ENCODE measurements around the gene SYNE1. TPM values are rescaled to one million over a fixed set of nuclear protein-coding genes. Genes with fewer than 3 reads are reported as not detected.

The SYNE1 gene
- total and polyA plus RNA-seq, 7 donors: 6.0 to 74.6 (median 16.5) TPM

- no peak for ATAC-seq
- Histone ChIP-seq H3K9me3 (no peaks in the 10 kb centered on the region), H3K27ac (peak overlapping the region; percentile 27), H3K36me3 (ENCODE audit: insufficient read depth in 1 of 2, low read depth in 1 of 2) (peaks cover 0 to 34% of the 10 kb centered on the region in 2 donors), H3K4me3 (no peak overlapping the region), H3K27me3 (ENCODE audit: insufficient read depth in 3 of 3, low read length in 2 of 3) (no peaks in the 10 kb centered on the region), H3K4me1 (peaks cover 6% of the 10 kb centered on the region)
- TF ChIP-seq CTCF (IDR thresholded peaks at IDR 0.05): no peak
- 55 to 67% (median 57%) methylated on average over 6 of the region's 6 CpGs for WGBS, 3 donors
- DNase-seq: no peak
- intact Hi-C loops (cut with DNase I): no loop called here
Measured at GRCh38 chr6:152184917-152185574, 452.1 kb downstream of the SYNE1 start.

GRCh38 chr6:152184573-152184916, 452.6 kb downstream of the SYNE1 start:
- H3K9me3 ChIP-seq: no peaks in the 10 kb centered on the region
- ATAC-seq (no peak), DNase-seq (no peak)
- 66 to 82% (median 74%) methylated on average over 2 of the region's 2 CpGs for WGBS, 3 donors
- H3K27me3 ChIP-seq (ENCODE audit: insufficient read depth in 3 of 3, low read length in 2 of 3): no peaks in the 10 kb centered on the region
- TF ChIP-seq CTCF (IDR thresholded peaks at IDR 0.05): no peak
- H3K4me3 ChIP-seq: no peak overlapping the region
- intact Hi-C loops (cut with DNase I): no loop called here
- no peak overlapping the region for H3K27ac ChIP-seq
- peaks cover 0 to 33% of the 10 kb centered on the region in 2 donors for H3K36me3 ChIP-seq (ENCODE audit: insufficient read depth in 1 of 2, low read depth in 1 of 2)
- peaks cover 6% of the 10 kb centered on the region for H3K4me1 ChIP-seq

- Histone ChIP-seq H3K9me3 (no peaks in the 10 kb centered on the region), H3K27me3 (ENCODE audit: insufficient read depth in 3 of 3, low read length in 2 of 3) (no peaks in the 10 kb centered on the region), H3K4me1 (peaks cover 18% of the 10 kb centered on the region), H3K27ac (no peak overlapping the region), H3K36me3 (ENCODE audit: insufficient read depth in 1 of 2, low read depth in 1 of 2) (peaks cover 0 to 28% of the 10 kb centered on the region in 2 donors), H3K4me3 (no peak overlapping the region)
- DNase-seq (no peak), ATAC-seq (no peak)
- 96 to 97% (median 96%) methylated on average over 5 of the region's 5 CpGs for WGBS, 3 donors
- intact Hi-C loops (cut with DNase I): no loop called here
- no peak for TF ChIP-seq CTCF (IDR thresholded peaks at IDR 0.05)
Measured at GRCh38 chr6:152180601-152181000, 456.6 kb downstream of the SYNE1 start.

GRCh38 chr6:152176268-152176667, 460.9 kb downstream of the SYNE1 start:
- no peaks in the 10 kb centered on the region for H3K9me3 ChIP-seq
- ATAC-seq (no peak), DNase-seq (no peak)
- H3K4me3 ChIP-seq: no peak overlapping the region
- H3K36me3 ChIP-seq (ENCODE audit: insufficient read depth in 1 of 2, low read depth in 1 of 2): peaks cover 2 to 33% of the 10 kb centered on the region in 2 donors
- H3K27me3 ChIP-seq (ENCODE audit: insufficient read depth in 3 of 3, low read length in 2 of 3): no peaks in the 10 kb centered on the region
- 20 to 48% (median 29%) methylated on average over 4 of the region's 4 CpGs for WGBS, 3 donors
- intact Hi-C loops (cut with DNase I): no loop called here
- H3K4me1 ChIP-seq: peaks cover 32% of the 10 kb centered on the region
- no peak for TF ChIP-seq CTCF (IDR thresholded peaks at IDR 0.05)
- H3K27ac ChIP-seq: peak overlapping the region; percentile 58

GRCh38 chr6:152173957-152174356, 463.2 kb downstream of the SYNE1 start:
- H3K27ac ChIP-seq: peak overlapping the region; percentile 98
- no peak overlapping the region for H3K4me3 ChIP-seq
- no peak for DNase-seq
- WGBS, 3 donors: 69 to 88% (median 87%) methylated on average over 2 of the region's 2 CpGs
- intact Hi-C loops (cut with DNase I): no loop called here
- no peak for TF ChIP-seq CTCF (IDR thresholded peaks at IDR 0.05)
- no peaks in the 10 kb centered on the region for H3K27me3 ChIP-seq (ENCODE audit: insufficient read depth in 3 of 3, low read length in 2 of 3)
- ATAC-seq: no peak
- H3K36me3 ChIP-seq (ENCODE audit: insufficient read depth in 1 of 2, low read depth in 1 of 2): peaks cover 2 to 24% of the 10 kb centered on the region in 2 donors
- H3K4me1 ChIP-seq: peaks cover 46% of the 10 kb centered on the region
- H3K9me3 ChIP-seq: no peaks in the 10 kb centered on the region
